HAP-1 (cell line): ENCODE results near the gene DVL2.
"Not testable (repeated sequence)": the region's sequence is repeated elsewhere in the genome, so short reads cannot be mapped to it uniquely, and the experiment has no call there.

Source experiments
- DNase-seq, 2 experiments: peaks; one replicate each; pipeline ENCODE4 v3.0.0-alpha.2; 2016 to 2020; ENCODE audit warnings: low spot score in 2 of 2
- H3K27me3 ChIP-seq: fragments of 250-450 bp; sonication (Bioruptor Pico); 2 replicates; pipeline ENCODE4 v1.5.1; 2020; ENCODE audit warnings: low read depth, mild to moderate bottlenecking, moderate library complexity
- H3K36me3 ChIP-seq: fragments of 250-450 bp; sonication (Bioruptor Pico); replicated peaks from 2 replicates; pipeline ENCODE4 v1.5.1; 2020; ENCODE audit warnings: mild to moderate bottlenecking
- H3K4me1 ChIP-seq: fragments of 250-450 bp; sonication (Bioruptor Pico); 2 replicates; pipeline ENCODE4 v1.5.1; 2020; ENCODE audit warnings: mild to moderate bottlenecking
- H3K4me3 ChIP-seq: fragments of 250-450 bp; sonication (Bioruptor Pico); 2 replicates; pipeline ENCODE4 v1.5.1; 2020; ENCODE audit warnings: mild to moderate bottlenecking, moderate library complexity
- H3K9me3 ChIP-seq: fragments of 250-450 bp; sonication (Bioruptor Pico); 2 replicates; pipeline ENCODE4 v1.5.1; 2020; ENCODE audit warnings: mild to moderate bottlenecking, moderate library complexity
- in situ Hi-C: fragments of 300-500 bp; cut with MboI; formaldehyde crosslinking; loops from 3 replicates; pipeline ENCODE4 v1.14.3; 2020; ENCODE audit warnings: low sequenced_read_pairs, inconsistent platforms, mixed read lengths

The DVL2 gene

DNA sequence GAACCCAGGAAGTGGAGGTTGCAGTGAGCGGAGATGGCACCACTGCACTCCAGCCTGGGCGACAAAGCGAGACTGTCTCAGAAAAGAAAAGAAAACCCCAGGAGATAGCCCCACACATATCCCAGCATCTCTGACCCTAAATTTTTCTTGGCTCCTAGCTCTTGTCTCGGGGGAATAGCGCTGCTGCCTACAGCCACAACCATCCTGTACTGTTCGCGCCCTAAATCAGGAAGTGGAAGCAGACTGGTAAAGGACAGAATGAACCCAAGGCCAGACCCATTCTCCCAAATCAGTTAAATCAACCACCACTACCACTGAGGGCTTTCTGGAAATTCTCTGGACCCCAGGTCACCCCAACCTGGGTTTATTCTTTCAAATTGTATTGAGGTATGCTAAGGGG lies 15.5 kb upstream of the DVL2 start:
- Histone ChIP-seq H3K4me1 (peaks cover 16% of the 10 kb centered on the region), H3K36me3 (peaks cover 34% of the 10 kb centered on the region), H3K4me3 (peak overlapping the region; percentile 99), H3K9me3 (no peaks in the 10 kb centered on the region), H3K27me3 (no peaks in the 10 kb centered on the region)
- in situ Hi-C loops, result loop anchor here (10.0 to 25.0 kb wide), 2 partner anchors 235 to 912 kb away; partner anchors contain the start of genes PER1, POLR2A, SLC35G6 and VAMP2
- no peak for DNase-seq

DNA sequence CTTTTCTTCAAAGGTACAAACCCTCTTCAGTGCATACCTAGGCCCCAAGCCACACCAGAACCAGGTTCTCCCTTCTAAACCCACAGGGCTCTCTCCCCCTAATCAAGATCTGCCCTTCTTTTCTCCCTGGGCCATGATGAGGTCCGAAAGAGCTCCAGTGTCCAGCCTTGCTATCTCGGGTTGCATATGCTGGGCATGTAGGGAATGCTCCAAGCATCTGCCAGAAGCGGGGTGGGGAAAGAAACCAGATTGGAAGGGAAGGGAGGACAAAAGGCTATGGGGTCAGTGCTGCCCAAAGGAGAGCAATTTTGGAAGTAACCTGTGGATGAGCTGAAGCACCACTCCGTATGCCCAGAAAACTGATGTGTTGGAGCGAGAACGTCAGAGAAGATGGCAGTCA lies 14.9 kb upstream of the DVL2 start:
- Histone ChIP-seq H3K27me3 (no peaks in the 10 kb centered on the region), H3K36me3 (peaks cover 35% of the 10 kb centered on the region), H3K4me3 (no peak overlapping the region; the same call in 1 of the 2 replicates), H3K9me3 (no peaks in the 10 kb centered on the region), H3K4me1 (peaks cover 16% of the 10 kb centered on the region)
- no peak for DNase-seq
- in situ Hi-C loops, result loop anchor here (10.0 to 25.0 kb wide), 2 partner anchors 236 to 913 kb away; partner anchors contain the start of genes PER1, POLR2A, SLC35G6 and VAMP2

DNA sequence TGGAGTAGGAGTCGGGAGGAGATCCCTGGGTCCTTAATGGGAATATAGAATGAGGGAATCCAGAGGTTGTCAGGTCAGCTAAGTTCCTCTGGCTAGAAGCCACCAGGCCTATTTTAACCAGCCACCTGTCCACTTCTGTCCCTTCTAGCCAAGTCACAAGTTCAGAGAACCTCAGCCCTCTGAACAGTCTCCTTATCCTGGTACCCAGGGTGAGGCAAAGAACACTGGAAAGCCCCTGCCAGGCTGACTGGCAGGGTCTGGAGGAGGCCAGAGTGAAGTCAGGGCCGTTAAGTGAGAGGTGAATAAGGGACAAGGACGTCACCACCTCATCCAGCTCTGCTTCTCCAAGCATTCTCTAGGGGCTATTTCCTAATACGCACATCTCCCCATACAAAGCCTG lies 14.5 kb upstream of the DVL2 start:
- in situ Hi-C loops, result loop anchor here (10.0 to 25.0 kb wide), 2 partner anchors 236 to 914 kb away; partner anchors contain the start of genes PER1, POLR2A, SLC35G6 and VAMP2
- H3K9me3 ChIP-seq, result no peaks in the 10 kb centered on the region
- no peak overlapping the region for H3K4me3 ChIP-seq
- H3K27me3 ChIP-seq, result no peaks in the 10 kb centered on the region
- DNase-seq, result no peak
- H3K4me1 ChIP-seq, result peaks cover 16% of the 10 kb centered on the region
- peaks cover 36% of the 10 kb centered on the region for H3K36me3 ChIP-seq

DNA sequence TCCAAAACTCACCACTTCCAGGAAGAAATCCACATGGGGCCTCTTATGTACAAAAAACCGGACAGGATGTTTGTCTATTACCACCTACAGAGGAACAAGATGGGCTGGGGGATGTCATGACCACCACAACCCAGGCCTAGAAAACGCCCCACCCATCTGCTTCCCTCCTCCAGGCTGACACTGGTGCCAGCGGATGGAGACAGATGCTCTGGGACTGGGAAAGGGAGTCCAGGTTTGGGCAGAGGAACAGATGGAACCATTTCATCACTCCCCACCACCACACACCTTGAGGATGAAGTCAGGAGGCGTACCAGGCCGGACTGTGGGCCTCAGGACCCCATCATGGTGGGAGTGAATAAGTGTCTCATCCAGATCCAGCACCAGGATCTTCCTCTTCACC lies 12.5 kb upstream of the DVL2 start:
- Histone ChIP-seq H3K4me3 (no peak overlapping the region), H3K27me3 (no peaks in the 10 kb centered on the region), H3K4me1 (peaks cover 12% of the 10 kb centered on the region), H3K36me3 (peaks cover 39% of the 10 kb centered on the region), H3K9me3 (no peaks in the 10 kb centered on the region)
- in situ Hi-C loops, result loop anchor here (10.0 to 25.0 kb wide), 2 partner anchors 238 to 916 kb away; partner anchors contain the start of genes PER1, POLR2A, SLC35G6 and VAMP2
- DNase-seq, result no peak

DNA sequence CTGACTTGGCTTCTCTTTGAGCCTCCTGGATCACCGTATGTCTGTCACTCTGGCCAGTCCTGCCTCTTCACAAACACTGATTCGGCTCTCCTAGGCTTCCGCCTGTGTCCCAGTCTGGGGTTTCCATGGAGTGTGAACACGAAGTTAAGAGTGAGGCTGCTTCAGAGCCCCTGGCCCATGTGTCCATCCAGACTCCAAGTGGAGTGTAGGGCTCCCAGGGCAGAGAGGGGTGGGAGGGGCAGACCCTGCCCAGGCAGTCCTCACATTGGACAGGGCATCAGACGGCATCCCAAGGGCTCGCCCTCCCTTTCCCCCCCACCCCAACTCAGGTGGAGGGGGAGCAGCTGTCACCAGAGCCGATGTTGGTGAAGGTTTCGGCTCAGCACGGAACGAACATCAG lies 9.5 kb upstream of the DVL2 start:
- in situ Hi-C loops, result loop anchor here (10.0 to 25.0 kb wide), 2 partner anchors 241 to 918 kb away; partner anchors contain the start of genes PER1, POLR2A, SLC35G6 and VAMP2
- peaks cover 14% of the 10 kb centered on the region for H3K4me1 ChIP-seq
- H3K9me3 ChIP-seq, DNase-seq, H3K4me3 ChIP-seq, H3K27me3 ChIP-seq: not testable (repeated sequence)
- H3K36me3 ChIP-seq, result peaks cover 59% of the 10 kb centered on the region

DNA sequence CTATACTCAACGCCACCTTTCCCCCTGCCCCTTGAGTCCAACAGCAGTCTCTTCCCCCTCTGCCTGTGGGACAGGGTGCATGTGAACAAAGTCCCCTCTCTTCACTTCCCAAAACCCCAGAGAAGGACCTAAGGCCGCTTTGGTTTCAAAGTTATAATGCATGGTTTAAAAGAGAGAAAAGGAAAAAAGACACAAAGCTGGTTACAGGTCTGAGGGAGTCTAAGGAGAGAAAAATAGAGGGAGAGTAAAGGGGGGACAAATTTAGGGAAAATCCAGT lies 9.1 kb upstream of the DVL2 start:
- no peaks in the 10 kb centered on the region for H3K27me3 ChIP-seq
- in situ Hi-C loops, result loop anchor here (10.0 to 25.0 kb wide), 2 partner anchors 241 to 919 kb away; partner anchors contain the start of genes PER1, POLR2A, SLC35G6 and VAMP2
- H3K4me1 ChIP-seq, result peaks cover 14% of the 10 kb centered on the region
- peak overlapping the region; percentile 71 for H3K4me3 ChIP-seq
- H3K36me3 ChIP-seq, result peaks cover 56% of the 10 kb centered on the region
- no peaks in the 10 kb centered on the region; the same call in 1 of the 2 replicates for H3K9me3 ChIP-seq
- no peak for DNase-seq

DNA sequence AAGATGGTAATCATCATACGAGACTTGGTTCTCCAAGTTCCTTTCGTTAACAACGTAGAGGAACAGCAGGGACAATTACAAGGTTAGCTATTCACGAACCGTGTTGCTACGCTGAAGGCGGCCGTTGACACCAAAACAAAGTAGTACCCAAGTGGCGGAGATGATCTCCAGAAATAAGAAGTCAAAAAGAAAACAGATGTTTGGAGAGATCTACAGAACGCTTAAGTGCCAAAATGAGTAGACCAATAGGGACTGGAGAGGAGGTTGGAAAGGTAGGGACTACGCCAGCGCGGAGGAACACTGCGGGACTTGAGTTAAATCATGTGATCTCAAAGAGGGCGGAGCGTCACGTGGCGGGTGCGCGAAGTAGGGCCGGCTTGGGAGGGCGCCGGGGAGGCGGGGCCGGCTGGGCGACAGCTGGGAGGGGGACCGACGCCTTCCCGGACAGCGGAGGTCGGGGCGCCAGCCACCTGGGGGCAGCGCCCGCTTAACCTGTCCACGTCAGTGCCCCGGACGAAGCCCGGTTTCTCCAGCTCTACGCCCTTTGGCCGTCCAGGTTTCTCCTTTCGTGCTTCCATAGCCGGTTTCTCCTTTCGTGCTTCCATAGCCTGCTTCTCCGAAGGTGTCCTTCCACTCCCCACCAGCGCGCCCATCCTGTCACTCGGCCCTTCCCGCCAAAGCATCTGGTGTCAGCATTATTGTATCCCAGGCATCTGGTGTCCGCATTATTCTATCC lies 8.6 kb upstream of the DVL2 start:
- Histone ChIP-seq H3K4me3 (peak overlapping the region; percentile 71), H3K36me3 (peaks cover 56% of the 10 kb centered on the region), H3K4me1 (peaks cover 14% of the 10 kb centered on the region), H3K27me3 (no peaks in the 10 kb centered on the region), H3K9me3 (no peaks in the 10 kb centered on the region; the same call in 1 of the 2 replicates)
- DNase-seq, result peak; percentile 83 to 97
- in situ Hi-C loops, result loop anchor here (10.0 to 25.0 kb wide), 2 partner anchors 242 to 919 kb away; partner anchors contain the start of genes PER1, POLR2A, SLC35G6 and VAMP2

DNA sequence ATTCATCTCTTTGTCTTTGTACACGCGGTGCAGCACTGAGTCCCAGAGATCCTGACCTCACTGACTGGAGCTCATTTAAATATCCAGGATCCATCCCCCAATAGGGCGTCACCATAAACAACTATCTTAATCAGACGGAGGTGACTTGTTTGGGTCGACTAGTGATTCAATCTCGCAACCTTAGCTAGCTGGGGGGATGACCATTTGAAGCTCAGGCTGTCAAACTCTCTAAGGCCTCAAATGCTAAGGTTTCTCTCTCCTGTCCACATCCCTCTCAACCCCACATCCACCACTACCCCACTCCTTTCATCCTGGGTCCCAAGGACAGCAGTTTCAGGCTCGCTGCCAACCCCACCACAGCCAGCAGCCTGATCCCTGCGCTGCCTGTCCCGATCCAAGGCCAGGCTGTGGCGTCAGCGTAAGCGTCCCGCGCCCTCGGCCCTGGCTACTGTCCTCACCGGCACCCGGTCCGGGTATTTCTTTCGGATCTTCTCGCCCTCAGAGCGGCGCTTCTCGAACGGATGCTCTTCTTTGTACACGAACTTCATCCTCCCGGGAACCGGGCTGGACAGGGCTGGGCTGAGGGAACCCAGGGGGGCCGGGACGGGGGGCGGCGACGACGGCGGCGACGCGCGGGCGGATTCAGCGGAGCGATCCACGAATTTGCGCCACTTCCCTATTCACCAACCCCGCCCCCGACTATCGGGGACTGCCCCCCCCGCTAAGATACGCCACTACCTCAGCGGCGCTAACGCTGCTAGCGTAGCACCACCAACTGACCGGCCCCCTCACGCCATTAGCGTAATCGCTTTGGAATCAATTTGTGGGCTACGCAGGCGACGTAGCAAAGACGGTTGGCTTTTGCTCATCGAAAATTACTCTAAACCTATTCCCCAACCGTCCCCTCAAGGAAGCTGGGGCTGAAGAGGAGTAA lies 7.7 kb upstream of the DVL2 start, which contains the start of gene GABARAP:
Gene GABARAP, minus strand, starts transcription at position 667 of the 934 bp plus-strand sequence. Its CDS starts 119 bp downstream, at position 548.
- in situ Hi-C loops, result loop anchor here (10.0 to 25.0 kb wide), 2 partner anchors 243 to 920 kb away; partner anchors contain the start of genes PER1, POLR2A, SLC35G6 and VAMP2
- Histone ChIP-seq H3K4me1 (peaks cover 19% of the 10 kb centered on the region), H3K9me3 (no peaks in the 10 kb centered on the region; the same call in 1 of the 2 replicates), H3K27me3 (no peaks in the 10 kb centered on the region), H3K4me3 (peak within 1 kb of the TSS; percentile 71), H3K36me3 (peaks cover 61% of the 10 kb centered on the region)
- DNase-seq, result peak; percentile 74 to 95

DNA sequence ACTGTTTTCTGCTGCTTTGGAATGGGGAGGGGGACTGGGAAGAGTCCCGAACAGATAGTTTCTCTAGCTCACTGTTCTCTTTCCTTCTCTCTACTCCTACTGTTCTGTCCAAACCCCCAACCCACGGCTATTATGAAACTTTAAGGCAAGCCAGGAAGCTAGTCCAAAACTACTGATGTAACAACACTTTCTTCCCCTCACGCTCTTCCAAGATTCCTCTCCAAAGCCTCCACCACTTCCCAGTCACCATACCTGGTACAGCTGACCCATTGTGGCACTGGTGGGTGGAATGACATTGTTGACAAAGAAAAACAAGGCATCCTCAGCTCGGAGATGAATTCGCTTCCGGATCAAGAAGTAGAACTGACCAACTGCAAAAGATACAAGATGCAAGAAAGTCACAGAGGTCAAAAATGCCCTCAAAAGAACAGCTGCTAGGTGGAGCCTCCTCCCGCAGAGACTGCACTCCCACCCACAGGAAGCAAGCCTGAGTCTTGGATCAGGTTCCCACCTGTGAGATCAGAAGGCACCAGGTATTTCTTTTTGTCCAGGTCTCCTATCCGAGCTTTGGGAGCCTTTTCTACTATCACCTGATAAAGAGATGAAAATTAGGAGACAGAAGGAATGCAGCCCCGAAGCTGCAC lies 6.9 kb upstream of the DVL2 start:
- in situ Hi-C loops, result loop anchor here (10.0 to 25.0 kb wide), 2 partner anchors 244 to 921 kb away; partner anchors contain the start of genes PER1, POLR2A, SLC35G6 and VAMP2
- Histone ChIP-seq H3K4me3 (peak overlapping the region; percentile 71), H3K36me3 (peaks cover 61% of the 10 kb centered on the region), H3K9me3 (no peaks in the 10 kb centered on the region; the same call in 1 of the 2 replicates), H3K4me1 (peaks cover 19% of the 10 kb centered on the region), H3K27me3 (no peaks in the 10 kb centered on the region)
- no peak for DNase-seq

DNA sequence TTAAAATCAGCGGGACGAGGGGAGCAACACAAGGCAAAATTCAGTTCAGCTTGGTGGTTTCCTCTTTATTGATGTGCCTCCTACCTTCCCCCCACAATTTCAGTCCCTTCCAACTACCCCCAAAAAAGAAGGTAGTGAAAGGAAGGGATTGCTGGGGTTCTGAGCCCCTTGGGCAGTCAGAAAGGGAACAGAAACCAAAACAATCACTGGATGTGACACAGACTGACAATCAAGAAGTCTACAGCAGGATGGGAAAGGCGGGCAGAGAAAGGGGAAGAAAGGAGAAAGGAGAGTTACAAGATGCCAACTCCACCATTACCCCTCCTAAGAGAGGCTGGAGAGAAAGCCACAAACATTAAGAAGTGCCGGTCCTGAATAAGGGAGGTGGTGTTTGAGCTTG lies 6.1 kb upstream of the DVL2 start:
- H3K4me1 ChIP-seq, result peaks cover 19% of the 10 kb centered on the region
- H3K36me3 ChIP-seq, result peaks cover 61% of the 10 kb centered on the region
- in situ Hi-C loops, result loop anchor here (10.0 to 25.0 kb wide), 2 partner anchors 244 to 922 kb away; partner anchors contain the start of genes PER1, POLR2A, SLC35G6 and VAMP2

DNA sequence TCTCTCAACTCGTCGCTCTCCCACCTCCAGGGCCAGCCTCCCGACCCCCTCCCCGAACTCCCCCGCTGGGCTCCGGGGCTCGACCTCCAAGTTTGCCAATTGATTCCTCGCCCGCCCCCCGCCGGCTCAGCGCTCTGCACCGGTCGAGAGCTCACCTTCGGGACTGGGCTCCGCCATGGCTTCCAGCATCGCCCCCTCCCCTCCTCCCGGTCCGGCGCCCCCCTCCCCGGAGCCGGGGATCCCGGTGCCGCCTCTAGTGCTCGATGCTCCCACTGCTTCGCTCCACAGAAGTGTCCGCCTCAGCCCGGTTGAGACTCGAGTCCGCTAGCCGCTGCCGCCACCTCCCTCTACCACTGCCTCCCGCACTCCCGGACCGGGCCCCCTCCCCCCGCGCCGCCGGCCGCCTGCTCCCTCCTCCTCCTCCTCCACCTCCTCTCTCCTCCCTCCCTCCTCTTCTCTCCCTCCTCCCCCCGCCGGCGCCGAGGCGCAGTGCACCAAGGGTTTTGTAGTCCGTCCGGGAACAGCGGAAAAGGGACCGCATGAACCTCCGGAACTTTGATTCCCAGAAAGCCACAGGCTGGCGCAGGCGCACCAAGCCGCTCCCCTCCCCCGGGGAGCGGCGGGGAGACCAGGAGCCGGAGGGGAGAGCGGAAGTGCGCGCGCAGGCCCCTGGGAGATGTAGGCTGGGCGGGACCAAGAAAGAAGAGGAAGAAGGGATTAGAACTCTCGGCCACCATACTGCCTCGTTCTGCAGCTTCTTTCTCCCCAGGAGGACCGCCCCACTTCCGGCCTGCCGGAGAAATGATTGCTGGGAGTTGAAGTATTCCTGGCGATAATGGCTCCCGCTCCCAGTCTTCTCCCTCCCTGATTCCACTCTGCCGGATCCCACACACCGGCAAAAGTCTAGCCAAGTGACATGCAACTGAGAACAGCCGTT lies 5.0 kb upstream of the DVL2 start, which contains the start of gene PHF23:
Gene PHF23, minus strand, starts transcription at position 367 of the 937 bp plus-strand sequence. Its CDS starts 178 bp downstream, at position 189.
- in situ Hi-C loops, result loop anchor here (10.0 to 25.0 kb wide), 2 partner anchors 245 to 923 kb away; partner anchors contain the start of genes PER1, POLR2A, SLC35G6 and VAMP2
- no peaks in the 10 kb centered on the region; the same call in 1 of the 2 replicates for H3K9me3 ChIP-seq
- DNase-seq, result peak; percentile 99
- H3K4me3 ChIP-seq, result peak within 1 kb of the TSS; percentile 95
- peaks cover 23% of the 10 kb centered on the region for H3K4me1 ChIP-seq
- no peaks in the 10 kb centered on the region for H3K27me3 ChIP-seq
- H3K36me3 ChIP-seq, result peaks cover 63% of the 10 kb centered on the region

More for the DNA sequence above, 6.1 kb upstream of the DVL2 start:
- Histone ChIP-seq H3K9me3 (no peaks in the 10 kb centered on the region; the same call in 1 of the 2 replicates), H3K27me3 (no peaks in the 10 kb centered on the region), H3K4me3 (peak overlapping the region; percentile 6; the same call in 1 of the 2 replicates)
- no peak for DNase-seq
